Body of pancreas (tissue), 4 donors: ENCODE measurements around the gene FOSB. TPM values are rescaled to one million over a fixed set of nuclear protein-coding genes. Genes with fewer than 3 reads are reported as not detected.
A peak's percentile ranks its signal among the peaks of the same experiment; 100 is the strongest.

Experiments
- ATAC-seq: fragments of 150-250 bp; one replicate; pipeline ENCODE4 v1.9.1; 2016
- DNase-seq, 4 donors: peaks; one replicate each; pipeline ENCODE4 v3.0.0-alpha.2; 2019
- H3K27ac ChIP-seq, 4 donors: fragments of 200-600 bp; sonication (generic); 1 replicate in 3 of 4; 2 replicates in 1 of 4; pipeline versions ENCODE4 v1.5.1 to v1.6.1; 2016 to 2019; ENCODE audit warnings: mild to moderate bottlenecking in 1 of 4, mixed read lengths in 1 of 4, moderate library complexity in 1 of 4
- H3K27me3 ChIP-seq, 2 donors: fragments of 200-600 bp; sonication (generic); one replicate each; pipeline ENCODE4 v1.6.0; 2016; ENCODE audit warnings: mild to moderate bottlenecking in 1 of 2
- H3K36me3 ChIP-seq, 2 donors: fragments of 200-600 bp; sonication (generic); replicated peaks in 1 of 2; 2 replicates each; pipeline ENCODE4 v1.5.1; 2016; ENCODE audit warnings: low read depth in 2 of 2; ENCODE audit not compliant: insufficient read depth in 1 of 2
- H3K4me1 ChIP-seq: fragments of 200-600 bp; sonication (generic); one replicate; pipeline ENCODE4 v1.6.0; 2016
- H3K4me3 ChIP-seq, 2 donors: fragments of 200-600 bp; sonication (generic); 1 replicate in 1 of 2; 2 replicates in 1 of 2; pipeline ENCODE4 v1.5.1; 2016 to 2019
- H3K9me3 ChIP-seq, 3 donors: fragments of 200-600 bp; sonication (generic); 1 replicate in 2 of 3; 2 replicates in 1 of 3; pipeline ENCODE4 v1.5.1; 2016
- POLR2A ChIP-seq, 3 donors: fragments of 450-650 bp; IDR thresholded peaks; one replicate each; pipeline ENCODE4 v1.6.1; 2016; ENCODE audit warnings: antibody characterized with exemption in 3 of 3, mild to moderate bottlenecking in 2 of 3
- WGBS, 2 donors: methylation state at CpG; one replicate each; pipeline ENCODE4 v1.1.5; 2017; 5-methylcytosine and 5-hydroxymethylcytosine counted together
- intact Hi-C: fragments of 100-400 bp; cut with DNase I; formaldehyde crosslinking; loops from one replicate; pipeline ENCODE4 v1.15.1; 2023
- total RNA-seq, 2 donors: library from RNA; depleted of rRNA; stranded (reverse); fragments of >200 nt; gene quantifications; one replicate each; pipeline ENCODE4 v1.1.0, GENCODE V29; 2016
- TF ChIP-seq, protein P1 (sequence below), 7 experiments: fragments of 450-650 bp in 4 of 7; fragments of 200-600 bp in 3 of 7; sonication (generic) in 3 of 7; IDR thresholded peaks; one replicate each; pipeline ENCODE4 v1.5.1; 2016 to 2019; ENCODE audit warnings: antibody characterized with exemption in 7 of 7

Gene FOSB
- total RNA-seq, 2 donors from 2014 or later: 4.2 to 84.7 TPM

DNA sequence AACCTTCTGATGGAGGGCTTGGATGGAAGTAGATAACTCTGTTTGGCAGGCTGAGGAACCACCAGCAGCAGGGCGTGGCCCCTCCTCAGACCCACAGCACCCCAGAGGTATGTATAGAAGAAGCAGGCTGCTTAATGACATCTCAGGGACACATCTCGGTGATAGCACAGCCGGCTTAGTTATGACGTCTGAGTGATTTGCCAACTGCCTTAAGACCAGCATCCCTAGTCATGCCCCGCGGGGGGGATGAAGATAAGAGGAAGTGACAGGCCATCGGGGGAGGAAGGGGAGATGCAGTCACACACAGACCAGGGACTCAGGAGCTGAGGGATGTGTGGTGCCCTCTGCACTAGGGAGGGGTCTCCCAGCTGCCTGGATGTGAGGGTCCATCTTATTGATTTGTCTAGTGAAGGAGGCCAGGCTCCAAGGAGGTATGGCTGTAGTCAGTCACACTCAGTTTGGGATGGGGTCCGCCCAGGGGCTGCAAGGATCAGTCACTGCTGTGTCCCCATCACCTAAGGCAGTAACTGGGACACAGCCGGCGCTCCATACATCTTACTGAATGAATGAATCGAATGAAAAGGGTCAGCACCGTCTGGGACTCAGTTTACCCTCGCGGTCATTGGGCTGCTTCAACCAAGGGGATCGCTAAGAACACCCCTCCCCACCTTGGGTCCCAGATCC, 24.9 kb upstream of the FOSB start:
- peaks cover 27% of the 10 kb centered on the region for H3K4me1 ChIP-seq
- WGBS, 2 donors: 9 to 11% methylated on average over 14 to 15 of the region's 15 CpGs
- H3K36me3 ChIP-seq: no peaks in the 10 kb centered on the region
- H3K9me3 ChIP-seq: no peaks in the 10 kb centered on the region
- no peak overlapping the region for H3K4me3 ChIP-seq
- no peak for ATAC-seq
- DNase-seq: peak in 2 of 4 donors; percentile 37 to 70
- peak overlapping the region; percentile 28 to 92 (median 90) for H3K27ac ChIP-seq
- no peaks in the 10 kb centered on the region for H3K27me3 ChIP-seq
- intact Hi-C loops: no loop called here
- TF ChIP-seq POLR2A (IDR thresholded peaks at IDR 0.05): no peak
- TF ChIP-seq, protein P1, sequence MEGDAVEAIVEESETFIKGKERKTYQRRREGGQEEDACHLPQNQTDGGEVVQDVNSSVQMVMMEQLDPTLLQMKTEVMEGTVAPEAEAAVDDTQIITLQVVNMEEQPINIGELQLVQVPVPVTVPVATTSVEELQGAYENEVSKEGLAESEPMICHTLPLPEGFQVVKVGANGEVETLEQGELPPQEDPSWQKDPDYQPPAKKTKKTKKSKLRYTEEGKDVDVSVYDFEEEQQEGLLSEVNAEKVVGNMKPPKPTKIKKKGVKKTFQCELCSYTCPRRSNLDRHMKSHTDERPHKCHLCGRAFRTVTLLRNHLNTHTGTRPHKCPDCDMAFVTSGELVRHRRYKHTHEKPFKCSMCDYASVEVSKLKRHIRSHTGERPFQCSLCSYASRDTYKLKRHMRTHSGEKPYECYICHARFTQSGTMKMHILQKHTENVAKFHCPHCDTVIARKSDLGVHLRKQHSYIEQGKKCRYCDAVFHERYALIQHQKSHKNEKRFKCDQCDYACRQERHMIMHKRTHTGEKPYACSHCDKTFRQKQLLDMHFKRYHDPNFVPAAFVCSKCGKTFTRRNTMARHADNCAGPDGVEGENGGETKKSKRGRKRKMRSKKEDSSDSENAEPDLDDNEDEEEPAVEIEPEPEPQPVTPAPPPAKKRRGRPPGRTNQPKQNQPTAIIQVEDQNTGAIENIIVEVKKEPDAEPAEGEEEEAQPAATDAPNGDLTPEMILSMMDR (IDR thresholded peaks at IDR 0.05): no peak

GRCh38 chr19:45443462-45444317, 24.1 kb upstream of the FOSB start:
- Histone ChIP-seq H3K36me3 (no peaks in the 10 kb centered on the region), H3K27me3 (no peaks in the 10 kb centered on the region), H3K27ac (peak overlapping the region; percentile 85 to 92 (median 90)), H3K9me3 (no peaks in the 10 kb centered on the region), H3K4me3 (peak overlapping the region in 1 of 2 donors; percentile 32), H3K4me1 (peaks cover 27% of the 10 kb centered on the region)
- intact Hi-C loops: no loop called here
- ATAC-seq (peak; percentile 81), DNase-seq (peak; percentile 94 to 97 (median 97))
- WGBS, 2 donors: 1 to 2% methylated on average over 27 to 49 of the region's 49 CpGs
- TF ChIP-seq, protein P1 (IDR thresholded peaks at IDR 0.05): no peak
- peak; percentile 56 to 90 (median 87) for TF ChIP-seq POLR2A (IDR thresholded peaks at IDR 0.05)

DNA sequence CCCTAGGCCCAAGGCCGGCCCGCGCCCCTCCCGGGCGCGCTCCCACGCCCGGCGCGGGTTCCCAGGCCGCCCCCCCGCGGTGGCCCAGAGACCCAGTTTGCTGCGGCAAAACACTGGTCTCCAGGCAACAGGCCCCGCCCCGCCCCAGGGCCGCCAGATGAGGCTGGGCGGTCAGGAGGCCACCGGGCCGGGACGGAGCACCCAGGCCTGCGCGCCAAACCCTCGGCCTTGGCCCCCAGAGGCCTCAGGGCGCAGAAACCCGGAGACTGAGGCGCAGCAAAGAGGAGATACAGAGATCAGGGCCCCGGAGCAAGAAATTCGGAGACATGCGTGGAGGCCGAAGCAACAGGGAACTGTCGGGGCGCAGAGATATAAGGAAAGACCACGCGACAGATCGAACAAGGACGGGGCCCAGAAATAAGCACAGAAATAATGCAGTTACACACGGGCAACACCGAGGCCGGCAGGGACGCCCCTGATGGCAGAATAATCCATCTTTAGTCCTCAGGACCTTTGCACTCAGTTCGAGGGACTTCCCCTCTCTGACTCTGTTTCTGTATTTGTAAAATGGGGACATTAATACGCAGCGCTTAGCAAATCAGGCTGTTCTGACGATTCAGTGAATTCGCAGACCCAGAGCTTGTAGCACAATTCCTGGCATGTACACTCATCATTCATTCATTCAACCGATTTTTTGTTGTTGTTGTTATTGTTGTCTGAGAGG, 23.3 kb upstream of the FOSB start:
- peak in 2 of 3 donors; percentile 11 to 19 for TF ChIP-seq POLR2A (IDR thresholded peaks at IDR 0.05)
- TF ChIP-seq, protein P1 (IDR thresholded peaks at IDR 0.05): no peak
- Histone ChIP-seq H3K27ac (peak overlapping the region; percentile 85 to 92 (median 90)), H3K9me3 (no peaks in the 10 kb centered on the region), H3K27me3 (no peaks in the 10 kb centered on the region), H3K4me1 (peaks cover 27% of the 10 kb centered on the region), H3K36me3 (no peaks in the 10 kb centered on the region), H3K4me3 (peak overlapping the region in 1 of 2 donors; percentile 32)
- DNase-seq: peak; percentile 95 to 98 (median 96)
- peak; percentile 79 for ATAC-seq
- 10 to 19% methylated on average over 28 to 47 of the region's 47 CpGs for WGBS, 2 donors
- intact Hi-C loops: no loop called here

DNA sequence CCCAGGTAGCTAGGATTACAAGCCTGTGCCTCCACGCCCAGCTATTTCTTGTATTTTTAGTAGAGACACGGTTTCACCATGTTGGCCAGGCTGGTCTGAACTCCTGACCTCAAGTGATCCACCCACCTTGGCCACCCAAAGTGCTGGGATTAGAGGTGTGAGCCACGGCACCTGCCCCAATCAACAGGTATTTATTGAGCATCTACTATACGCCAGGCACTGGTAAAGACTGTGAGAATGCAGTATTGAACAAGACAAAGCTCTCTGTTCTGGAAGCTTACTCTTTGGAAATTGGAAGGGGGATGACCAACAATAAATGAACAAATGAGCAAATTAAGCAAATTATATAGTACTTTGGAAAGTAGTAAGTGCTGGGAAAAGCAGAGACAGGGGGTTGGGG, 22.7 kb upstream of the FOSB start:
- DNase-seq: no peak
- WGBS, 2 donors: 87 to 96% methylated on average over 4 of the region's 4 CpGs
- no peaks in the 10 kb centered on the region for H3K27me3 ChIP-seq
- H3K36me3 ChIP-seq: no peaks in the 10 kb centered on the region
- intact Hi-C loops: no loop called here
- TF ChIP-seq, protein P1 (IDR thresholded peaks at IDR 0.05): no peak
- no peak for TF ChIP-seq POLR2A (IDR thresholded peaks at IDR 0.05)
- peak overlapping the region in 1 of 4 donors; percentile 89 for H3K27ac ChIP-seq
- peaks cover 31% of the 10 kb centered on the region for H3K4me1 ChIP-seq
- no peaks in the 10 kb centered on the region for H3K9me3 ChIP-seq
- no peak for ATAC-seq
- H3K4me3 ChIP-seq: no peak overlapping the region
